ENCODE data around the gene GLIS1. TPM values are rescaled to one million over a fixed set of nuclear protein-coding genes. Genes with fewer than 3 reads are reported as not detected.

GLIS1 gene
- total and polyA plus RNA-seq, 4 donors = 0.50 to 3.8 (median 1.4) TPM

DNA sequence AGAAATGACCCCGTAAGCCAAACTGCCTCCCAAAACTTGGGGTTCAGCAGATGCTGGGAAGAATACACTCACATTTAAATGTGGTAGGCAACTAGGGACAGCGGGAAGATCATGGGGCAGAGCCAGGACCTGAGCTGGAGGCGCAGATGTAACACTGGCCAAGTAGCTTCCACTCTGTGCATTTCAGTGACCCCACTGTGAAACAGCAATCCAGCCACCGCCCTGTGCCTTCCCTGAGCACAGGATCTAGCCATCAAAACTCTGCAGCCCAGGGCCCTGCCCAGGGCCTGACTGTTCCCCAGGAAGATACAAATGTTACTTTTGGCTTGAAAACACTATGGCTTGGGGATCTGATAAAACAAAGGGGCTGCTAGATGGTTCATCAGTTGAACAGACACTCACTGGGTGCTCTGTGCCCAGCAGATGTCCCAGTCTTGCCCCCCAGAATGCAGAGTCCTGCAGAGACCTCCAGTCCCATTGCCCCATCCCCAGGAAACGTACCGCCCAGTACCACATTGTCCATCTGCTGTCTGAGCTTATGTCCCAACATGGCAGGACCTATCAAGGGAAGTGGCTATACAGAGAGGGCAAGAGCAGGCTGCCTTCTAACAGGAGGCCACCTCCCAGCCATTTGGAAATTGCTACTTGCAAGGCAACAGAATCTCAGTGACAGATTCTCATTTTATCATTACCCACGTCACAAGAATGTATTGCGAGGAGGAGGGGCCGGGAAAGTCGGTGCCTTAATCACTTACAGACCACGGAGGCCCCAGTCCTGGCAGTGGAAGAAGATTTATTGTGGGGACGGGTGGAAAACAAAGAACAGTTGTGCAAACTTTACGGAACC lies 155.7 kb downstream of the GLIS1 start:
- 64% methylated on average over 11 of the region's 13 CpGs for WGBS (ENCODE audit: insufficient coverage)
- DNase-seq (ENCODE audit: low read depth in 4 of 6, low spot score in 6 of 6) = no peak
- Histone ChIP-seq H3K27me3 (ENCODE audit: control insufficient read depth, insufficient read depth, low read length) (no peaks in the 10 kb centered on the region), H3K36me3 (ENCODE audit: control insufficient read depth, insufficient read depth, low read length) (no peaks in the 10 kb centered on the region), H3K4me3 (ENCODE audit: low read depth, low read length) (no peak overlapping the region), H3K27ac (ENCODE audit: low read depth, low read length) (no peak overlapping the region), H3K9me3 (ENCODE audit: control insufficient read depth, insufficient read depth, low read length) (no peaks in the 10 kb centered on the region), H3K4me1 (ENCODE audit: control insufficient read depth, insufficient read depth, low read length) (peaks cover 9% of the 10 kb centered on the region)

DNA sequence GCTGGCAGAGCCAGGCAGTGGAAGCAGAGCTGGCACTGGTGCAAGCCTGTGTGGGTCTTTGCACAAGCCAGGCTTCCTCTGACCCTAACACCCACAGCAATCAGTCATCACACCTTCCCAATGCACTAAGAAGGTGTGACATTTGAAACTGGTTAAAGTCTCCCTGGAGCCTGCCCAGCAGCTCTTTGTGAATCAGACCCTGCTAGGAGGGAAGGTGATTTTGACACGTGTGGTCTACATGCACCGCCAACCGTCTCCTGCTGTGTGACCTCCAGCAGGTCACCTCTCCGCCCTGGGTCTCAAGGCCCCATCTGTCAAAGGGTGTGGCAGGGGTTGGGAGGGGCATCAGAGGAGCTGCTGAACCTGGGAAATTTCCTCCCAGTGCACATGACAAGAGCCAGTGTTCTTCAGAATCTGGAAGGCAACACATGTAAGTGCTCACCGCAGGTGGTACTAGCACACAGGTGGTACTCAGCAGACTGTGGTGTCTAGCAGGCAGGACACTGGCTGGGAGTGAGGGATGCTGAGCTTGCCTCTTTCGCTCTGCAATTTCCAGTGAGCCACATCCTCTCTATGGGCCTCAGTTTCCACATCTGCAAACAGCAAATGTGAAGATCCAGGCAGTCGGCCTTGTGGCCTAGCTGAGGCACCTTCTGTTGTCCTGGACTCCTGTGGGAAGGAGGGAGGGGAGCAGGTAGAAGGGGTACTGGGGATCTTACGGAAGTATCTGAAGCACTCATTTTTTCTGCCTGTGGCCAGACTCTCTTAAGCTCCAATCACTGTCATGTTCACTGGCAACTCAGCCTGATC lies 156.5 kb downstream of the GLIS1 start:
- Histone ChIP-seq H3K4me3 (ENCODE audit: low read depth, low read length) (no peak overlapping the region), H3K27me3 (ENCODE audit: control insufficient read depth, insufficient read depth, low read length) (no peaks in the 10 kb centered on the region), H3K4me1 (ENCODE audit: control insufficient read depth, insufficient read depth, low read length) (peaks cover 9% of the 10 kb centered on the region), H3K27ac (ENCODE audit: low read depth, low read length) (no peak overlapping the region), H3K9me3 (ENCODE audit: control insufficient read depth, insufficient read depth, low read length) (no peaks in the 10 kb centered on the region), H3K36me3 (ENCODE audit: control insufficient read depth, insufficient read depth, low read length) (no peaks in the 10 kb centered on the region)
- 84% methylated on average over 7 of the region's 8 CpGs for WGBS (ENCODE audit: insufficient coverage)
- DNase-seq (ENCODE audit: low read depth in 4 of 6, low spot score in 6 of 6) = no peak

DNA sequence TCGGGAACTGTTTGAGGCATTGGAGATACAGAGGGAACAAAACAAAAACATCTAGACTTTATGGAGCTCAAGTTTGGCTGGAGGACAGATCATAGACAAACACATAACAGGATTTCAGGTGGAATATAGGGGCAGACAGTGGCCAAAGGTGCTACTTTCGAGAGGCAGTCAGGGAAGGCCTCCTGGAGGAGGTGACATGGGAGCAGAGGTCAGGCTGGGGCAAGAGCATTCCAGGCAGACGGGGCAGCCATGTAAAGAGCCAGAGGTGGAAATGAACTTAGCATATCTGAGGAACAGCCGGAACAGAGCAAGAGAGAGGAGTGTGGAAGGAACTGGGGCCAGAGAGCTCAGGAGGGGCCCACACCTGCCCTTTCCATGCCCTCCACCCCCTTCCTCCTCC lies 157.5 kb downstream of the GLIS1 start:
- Histone ChIP-seq H3K27me3 (ENCODE audit: control insufficient read depth, insufficient read depth, low read length) (no peaks in the 10 kb centered on the region), H3K9me3 (ENCODE audit: control insufficient read depth, insufficient read depth, low read length) (no peaks in the 10 kb centered on the region), H3K27ac (ENCODE audit: low read depth, low read length) (no peak overlapping the region), H3K36me3 (ENCODE audit: control insufficient read depth, insufficient read depth, low read length) (no peaks in the 10 kb centered on the region), H3K4me1 (ENCODE audit: control insufficient read depth, insufficient read depth, low read length) (peaks cover 11% of the 10 kb centered on the region), H3K4me3 (ENCODE audit: low read depth, low read length) (no peak overlapping the region)
- WGBS (ENCODE audit: insufficient coverage) = 100% methylated on average over 1 of the region's 4 CpGs
- DNase-seq (ENCODE audit: low read depth in 4 of 6, low spot score in 6 of 6) = no peak

DNA sequence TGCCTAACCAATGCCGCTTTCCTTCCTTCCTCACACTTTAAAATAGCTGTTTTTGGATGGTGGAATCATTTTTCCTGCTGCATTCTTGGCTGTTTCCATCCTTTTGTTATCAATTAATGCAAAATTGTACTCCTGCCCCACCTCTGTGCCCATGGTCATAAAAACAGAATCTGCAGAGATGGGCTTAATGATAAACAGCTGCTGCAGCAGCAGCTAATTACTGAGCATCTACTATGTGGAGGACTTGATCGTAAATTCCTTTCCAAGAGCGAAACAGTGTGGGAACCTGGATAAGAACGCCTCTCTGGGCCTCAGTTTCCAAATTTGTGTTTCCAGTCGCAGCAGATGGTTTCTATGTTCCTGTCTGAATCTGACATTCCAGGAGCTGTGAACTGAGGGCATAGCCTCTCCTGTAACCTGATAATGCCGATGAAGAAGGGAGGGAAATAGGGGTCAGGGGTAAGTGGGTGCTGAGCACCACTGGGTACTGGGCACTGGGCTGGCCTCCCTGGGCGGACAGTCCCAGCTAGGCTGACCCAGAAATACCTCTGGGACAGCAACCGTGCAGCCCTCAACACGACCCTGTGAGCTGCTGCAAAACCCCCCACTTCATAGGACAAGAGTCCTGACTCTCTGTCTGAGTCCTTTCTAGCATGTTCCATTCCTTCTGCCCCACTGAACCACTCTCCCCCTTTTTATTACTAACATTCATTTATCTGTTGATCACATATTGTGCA lies 158.1 kb downstream of the GLIS1 start:
- Histone ChIP-seq H3K9me3 (ENCODE audit: control insufficient read depth, insufficient read depth, low read length) (no peaks in the 10 kb centered on the region), H3K36me3 (ENCODE audit: control insufficient read depth, insufficient read depth, low read length) (no peaks in the 10 kb centered on the region), H3K27ac (ENCODE audit: low read depth, low read length) (no peak overlapping the region), H3K27me3 (ENCODE audit: control insufficient read depth, insufficient read depth, low read length) (no peaks in the 10 kb centered on the region), H3K4me3 (ENCODE audit: low read depth, low read length) (no peak overlapping the region), H3K4me1 (ENCODE audit: control insufficient read depth, insufficient read depth, low read length) (peaks cover 16% of the 10 kb centered on the region)
- no peak for DNase-seq (ENCODE audit: low read depth in 4 of 6, low spot score in 6 of 6)
- WGBS (ENCODE audit: insufficient coverage) = 89% methylated on average over 8 of the region's 9 CpGs

DNA sequence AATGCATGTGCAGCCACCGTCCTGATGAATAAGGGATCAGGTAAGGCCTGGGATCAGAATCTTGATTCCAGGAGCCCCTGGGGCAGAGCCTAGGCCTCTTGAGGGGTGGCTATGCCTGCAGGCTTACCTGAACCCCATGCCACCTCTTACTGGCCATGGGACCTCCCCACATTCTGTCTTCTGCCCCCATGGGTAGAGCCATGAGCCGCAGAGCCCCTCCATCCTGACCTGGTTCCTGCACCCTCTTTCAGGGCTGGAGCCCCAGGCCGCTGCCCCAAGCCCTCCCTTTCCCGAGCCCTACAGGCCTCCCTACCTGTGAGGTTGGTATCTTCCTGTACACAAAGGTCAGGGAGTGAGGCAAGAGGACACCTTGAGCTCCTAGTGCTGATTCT lies 159.0 kb downstream of the GLIS1 start:
- no peaks in the 10 kb centered on the region for H3K9me3 ChIP-seq (ENCODE audit: control insufficient read depth, insufficient read depth, low read length)
- H3K27ac ChIP-seq (ENCODE audit: low read depth, low read length) = no peak overlapping the region
- DNase-seq (ENCODE audit: low read depth in 4 of 6, low spot score in 6 of 6) = no peak
- peaks cover 25% of the 10 kb centered on the region for H3K4me1 ChIP-seq (ENCODE audit: control insufficient read depth, insufficient read depth, low read length)
- WGBS (ENCODE audit: insufficient coverage) = 97% methylated on average over 3 of the region's 4 CpGs
- no peaks in the 10 kb centered on the region for H3K36me3 ChIP-seq (ENCODE audit: control insufficient read depth, insufficient read depth, low read length)
- no peak overlapping the region for H3K4me3 ChIP-seq (ENCODE audit: low read depth, low read length)
- no peaks in the 10 kb centered on the region for H3K27me3 ChIP-seq (ENCODE audit: control insufficient read depth, insufficient read depth, low read length)

DNA sequence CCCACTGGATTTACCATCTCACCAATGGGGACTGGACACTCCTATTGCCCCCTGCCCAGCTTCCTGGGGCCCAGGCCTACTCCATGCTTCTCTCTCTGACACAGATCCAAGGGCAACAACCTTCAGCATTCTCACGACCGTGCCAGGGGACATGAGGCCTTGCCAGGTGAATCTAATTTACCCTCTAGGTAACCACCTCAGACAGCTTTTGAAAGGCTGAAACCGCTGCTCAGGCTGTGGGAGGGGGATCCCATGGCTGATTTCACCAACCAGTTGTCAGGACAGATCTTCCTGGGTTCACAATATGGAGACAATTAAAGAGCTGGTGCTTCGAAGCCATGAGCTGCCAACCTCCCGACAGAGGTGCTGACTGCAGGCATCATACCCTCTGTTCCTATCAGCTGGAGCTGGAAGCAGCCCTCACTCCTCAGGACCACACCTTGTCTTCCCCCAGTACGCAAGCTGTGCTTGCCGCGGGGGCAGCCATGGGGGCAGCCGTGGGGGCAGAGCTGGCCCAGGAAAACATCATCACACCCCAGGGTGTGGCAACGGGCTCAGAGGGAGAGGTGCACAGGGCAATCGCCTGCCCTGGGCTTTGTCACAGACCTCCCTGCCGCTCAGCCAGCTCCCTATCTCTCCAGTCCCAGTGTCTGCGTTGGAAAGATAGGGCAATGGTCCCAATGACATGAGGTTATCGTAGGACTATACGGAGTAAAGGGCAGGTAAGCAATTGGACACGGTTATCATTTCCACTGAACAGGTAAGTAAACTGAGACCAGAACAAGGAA lies 159.5 kb downstream of the GLIS1 start:
- Histone ChIP-seq H3K27me3 (ENCODE audit: control insufficient read depth, insufficient read depth, low read length) (no peaks in the 10 kb centered on the region), H3K27ac (ENCODE audit: low read depth, low read length) (no peak overlapping the region), H3K36me3 (ENCODE audit: control insufficient read depth, insufficient read depth, low read length) (no peaks in the 10 kb centered on the region), H3K4me1 (ENCODE audit: control insufficient read depth, insufficient read depth, low read length) (peaks cover 31% of the 10 kb centered on the region), H3K4me3 (ENCODE audit: low read depth, low read length) (no peak overlapping the region), H3K9me3 (ENCODE audit: control insufficient read depth, insufficient read depth, low read length) (no peaks in the 10 kb centered on the region)
- WGBS (ENCODE audit: insufficient coverage) = 79% methylated on average over 15 of the region's 16 CpGs
- no peak for DNase-seq (ENCODE audit: low read depth in 4 of 6, low spot score in 6 of 6)

DNA sequence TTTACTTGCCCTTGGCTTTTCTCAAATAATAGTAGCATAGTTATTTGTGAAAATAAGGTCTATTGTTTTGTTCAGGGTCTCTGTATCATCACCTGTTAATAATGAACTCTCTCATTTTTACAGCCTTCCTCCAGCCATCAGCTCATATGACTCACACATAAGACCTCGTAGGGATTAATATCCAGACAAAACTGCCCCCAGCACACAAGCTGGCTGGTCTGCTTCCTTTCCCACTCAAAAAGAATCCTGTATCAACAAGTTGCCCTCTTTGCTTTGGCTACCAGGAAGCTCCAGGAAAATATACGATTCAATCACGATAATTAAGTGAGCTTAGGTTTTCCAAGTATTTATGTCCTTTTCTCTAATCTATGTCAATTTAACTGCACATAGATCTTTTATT lies 160.6 kb downstream of the GLIS1 start:
- 50% methylated on average over 1 of the region's 3 CpGs for WGBS (ENCODE audit: insufficient coverage)
- no peaks in the 10 kb centered on the region for H3K36me3 ChIP-seq (ENCODE audit: control insufficient read depth, insufficient read depth, low read length)
- H3K9me3 ChIP-seq (ENCODE audit: control insufficient read depth, insufficient read depth, low read length) = no peaks in the 10 kb centered on the region
- no peak overlapping the region for H3K4me3 ChIP-seq (ENCODE audit: low read depth, low read length)
- no peak for DNase-seq (ENCODE audit: low read depth in 4 of 6, low spot score in 6 of 6)
- H3K27ac ChIP-seq (ENCODE audit: low read depth, low read length) = no peak overlapping the region
- H3K4me1 ChIP-seq (ENCODE audit: control insufficient read depth, insufficient read depth, low read length) = peaks cover 36% of the 10 kb centered on the region
- no peaks in the 10 kb centered on the region for H3K27me3 ChIP-seq (ENCODE audit: control insufficient read depth, insufficient read depth, low read length)

DNA sequence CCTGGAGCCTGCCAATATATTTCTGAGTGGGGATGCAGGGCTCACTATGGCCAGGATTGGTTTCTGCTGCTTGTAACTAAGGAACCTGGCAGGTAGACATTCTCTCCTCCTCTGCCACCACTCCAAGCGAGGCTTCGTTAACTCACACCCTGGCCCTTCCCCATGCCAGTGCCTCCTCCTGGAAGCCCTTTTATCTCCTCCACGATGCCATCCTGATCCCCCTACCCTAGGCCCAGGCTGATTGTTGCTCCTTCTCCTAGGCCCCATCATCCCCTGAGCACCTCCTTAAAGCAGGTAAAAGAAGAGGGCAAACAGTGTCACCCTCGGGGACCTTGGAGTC lies 161.2 kb downstream of the GLIS1 start:
- no peak overlapping the region for H3K27ac ChIP-seq (ENCODE audit: low read depth, low read length)
- H3K4me1 ChIP-seq (ENCODE audit: control insufficient read depth, insufficient read depth, low read length) = peaks cover 39% of the 10 kb centered on the region
- DNase-seq (ENCODE audit: low read depth in 4 of 6, low spot score in 6 of 6) = no peak
- H3K4me3 ChIP-seq (ENCODE audit: low read depth, low read length) = no peak overlapping the region
- no peaks in the 10 kb centered on the region for H3K9me3 ChIP-seq (ENCODE audit: control insufficient read depth, insufficient read depth, low read length)
- 94% methylated on average over 4 of the region's 4 CpGs for WGBS (ENCODE audit: insufficient coverage)
- H3K36me3 ChIP-seq (ENCODE audit: control insufficient read depth, insufficient read depth, low read length) = no peaks in the 10 kb centered on the region
- no peaks in the 10 kb centered on the region for H3K27me3 ChIP-seq (ENCODE audit: control insufficient read depth, insufficient read depth, low read length)
